CD4-positive, alpha-beta T cell treated with Interleukin-2 at 100 ng/mL for 4 hours (primary cell): ENCODE results near the gene SESN1.

Experiments
- DNase-seq: peaks from one replicate; pipeline ENCODE4 v3.0.0-alpha.2; 2020; ENCODE audit warnings: low spot score

The SESN1 gene

GRCh38 chr6:109029313-109029712 lies 65.3 kb downstream of the SESN1 start:
- no peak for DNase-seq

DNA sequence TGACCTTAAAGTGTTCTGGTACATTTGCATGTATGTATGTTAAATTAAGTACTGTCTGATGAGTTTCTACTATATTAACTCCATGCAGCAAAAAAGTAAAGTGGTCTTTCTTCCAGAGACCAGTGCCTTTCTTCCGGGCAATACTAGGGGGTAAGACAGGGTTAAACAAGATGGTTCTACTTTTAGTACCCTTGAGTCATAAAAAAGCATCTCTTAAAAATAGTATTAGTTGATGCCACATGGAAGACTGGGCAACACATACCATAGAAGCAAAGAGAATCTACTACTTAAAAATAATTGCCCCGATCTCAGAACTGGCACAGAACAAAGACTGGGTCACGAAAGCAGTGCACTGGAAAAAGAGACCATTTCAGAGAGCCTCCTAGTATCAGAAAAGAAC lies 66.2 kb downstream of the SESN1 start:
- no peak for DNase-seq

DNA sequence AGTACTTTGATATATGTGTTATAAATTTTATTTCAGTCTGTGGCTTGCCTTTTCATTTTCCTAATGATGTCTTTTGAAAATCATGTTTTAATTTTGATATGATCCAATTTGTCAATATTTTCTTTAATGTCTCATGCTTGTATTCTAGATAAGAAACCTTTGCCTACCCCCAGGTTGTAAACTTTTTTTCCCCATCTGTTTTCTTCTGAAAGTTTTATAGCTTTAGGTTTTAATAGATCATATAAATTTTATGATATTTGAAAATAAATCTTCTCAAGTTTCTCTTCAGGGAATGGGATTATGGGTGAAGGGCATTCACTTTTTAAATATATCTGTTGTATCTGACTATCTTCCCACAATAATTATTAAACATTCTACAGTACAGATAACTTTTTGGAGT lies 66.7 kb downstream of the SESN1 start:
- no peak for DNase-seq

DNA sequence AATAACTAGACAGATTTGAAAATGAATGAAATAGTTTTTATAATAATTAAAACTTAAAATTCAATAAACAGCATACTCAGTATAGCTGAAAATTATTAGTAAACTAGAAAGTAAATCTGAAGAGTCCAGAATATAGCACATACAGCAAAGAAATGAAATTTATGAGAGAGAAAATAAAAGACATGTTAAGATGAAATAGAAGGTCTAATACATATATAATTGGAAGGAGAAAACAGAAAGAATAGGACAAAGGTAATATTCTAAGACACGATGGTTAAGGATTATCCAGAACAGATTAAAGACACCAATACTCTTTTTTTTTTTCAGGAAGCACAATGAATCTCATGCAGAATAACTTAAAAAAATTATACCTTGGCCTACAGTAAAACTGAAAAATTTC lies 69.0 kb downstream of the SESN1 start:
- DNase-seq = no peak

DNA sequence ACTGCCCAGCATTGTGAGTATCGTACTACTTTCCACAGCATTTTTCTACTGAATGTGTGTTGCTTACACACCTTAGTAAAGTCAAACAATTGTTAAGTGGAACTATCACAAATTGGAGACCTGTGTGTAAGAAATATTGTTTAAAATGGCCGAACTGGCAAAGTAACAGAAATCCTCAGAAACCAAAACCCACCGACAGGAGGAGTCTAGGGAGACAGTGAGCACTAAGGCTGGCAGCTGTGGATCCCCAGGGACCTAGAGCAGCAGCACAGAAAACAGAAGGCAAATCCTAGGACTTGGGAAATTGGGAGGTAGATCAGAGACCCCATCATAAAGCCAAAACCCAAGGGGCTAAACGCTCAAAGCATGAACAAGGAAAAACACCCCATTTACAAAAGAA lies 69.9 kb downstream of the SESN1 start:
- no peak for DNase-seq

- DNase-seq = no peak
Observed at GRCh38 chr6:109024368-109024767, 70.3 kb downstream of the SESN1 start.

DNA sequence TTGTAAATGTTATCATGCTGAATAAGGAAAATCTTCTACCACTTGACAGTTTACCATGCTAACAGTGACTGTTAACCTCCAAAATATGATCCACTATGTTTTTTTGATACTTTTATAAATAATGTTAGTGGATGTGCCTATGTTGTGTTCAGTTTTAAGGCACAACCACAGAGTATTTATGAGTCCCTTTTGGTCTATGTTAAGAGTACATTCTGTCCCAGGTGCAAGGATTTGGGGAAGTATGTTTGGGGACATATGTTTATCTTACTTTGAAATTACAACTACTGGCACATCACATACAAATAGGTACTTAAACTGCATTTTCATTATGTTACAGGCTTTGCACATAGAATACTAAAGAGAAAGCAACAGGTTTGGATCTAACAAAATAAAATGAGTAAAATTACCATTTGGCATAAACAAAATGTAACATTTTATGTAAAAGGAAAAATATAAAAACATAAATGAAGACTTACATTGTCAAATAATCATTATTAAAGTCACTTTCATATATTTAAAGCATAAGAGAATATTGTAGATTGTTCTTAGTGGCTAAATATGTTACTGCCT lies 71.2 kb downstream of the SESN1 start:
- DNase-seq = no peak

GRCh38 chr6:109021870-109022269 lies 72.8 kb downstream of the SESN1 start:
- DNase-seq = no peak

DNA sequence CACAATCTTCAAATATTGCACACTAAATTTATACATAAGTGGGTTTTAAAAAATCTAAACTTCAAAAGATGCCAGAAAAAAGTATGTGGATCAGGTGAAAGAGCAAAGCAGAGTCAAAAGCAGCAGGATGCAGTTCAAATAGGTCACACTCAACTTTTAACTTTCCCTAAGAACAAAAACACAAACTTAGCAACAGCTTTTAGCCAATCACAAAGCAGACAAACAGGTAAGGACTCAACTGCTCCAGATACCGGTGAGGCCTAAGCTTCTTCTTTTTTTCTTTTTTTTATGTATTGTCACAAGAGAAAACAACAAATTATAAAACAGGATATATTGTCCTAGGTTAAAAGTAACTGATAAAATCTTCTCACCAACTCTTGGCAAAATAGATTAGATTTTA lies 74.7 kb downstream of the SESN1 start:
- DNase-seq = peak; percentile 61

- no peak for DNase-seq
Observed at GRCh38 chr6:109015176-109015575, 79.5 kb downstream of the SESN1 start.

GRCh38 chr6:109014606-109015005 lies 80.0 kb downstream of the SESN1 start:
- DNase-seq = no peak

DNA sequence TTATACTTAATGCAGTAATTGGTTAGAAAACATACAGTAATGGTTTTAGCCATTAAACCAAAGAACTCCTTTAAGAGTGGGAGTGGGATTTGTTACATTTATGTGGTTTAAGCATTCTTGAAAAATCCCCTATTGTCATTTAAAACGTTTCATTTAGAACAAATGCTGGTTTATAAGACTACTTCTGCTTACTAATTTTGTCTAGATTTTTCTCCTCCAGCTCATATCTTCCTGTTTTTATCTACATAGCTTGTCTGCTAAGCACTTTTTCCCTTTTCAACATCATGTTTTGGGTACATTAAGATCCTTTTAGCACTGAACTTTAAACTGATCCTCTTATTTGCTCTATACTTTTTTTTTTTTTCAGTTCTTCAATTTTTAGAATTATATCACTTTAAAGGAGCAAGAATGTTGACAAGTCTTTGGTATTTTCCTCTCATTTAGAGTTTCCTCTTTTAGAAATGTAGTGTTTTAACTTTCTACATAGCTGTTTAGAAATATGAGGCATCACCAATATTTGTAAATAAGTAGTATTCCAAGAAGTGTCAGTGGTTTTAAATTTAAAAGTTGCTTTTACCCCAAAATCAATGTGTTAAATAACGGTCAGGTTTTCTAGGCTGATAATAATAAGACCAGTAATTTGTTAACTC lies 80.9 kb downstream of the SESN1 start:
- no peak for DNase-seq

DNA sequence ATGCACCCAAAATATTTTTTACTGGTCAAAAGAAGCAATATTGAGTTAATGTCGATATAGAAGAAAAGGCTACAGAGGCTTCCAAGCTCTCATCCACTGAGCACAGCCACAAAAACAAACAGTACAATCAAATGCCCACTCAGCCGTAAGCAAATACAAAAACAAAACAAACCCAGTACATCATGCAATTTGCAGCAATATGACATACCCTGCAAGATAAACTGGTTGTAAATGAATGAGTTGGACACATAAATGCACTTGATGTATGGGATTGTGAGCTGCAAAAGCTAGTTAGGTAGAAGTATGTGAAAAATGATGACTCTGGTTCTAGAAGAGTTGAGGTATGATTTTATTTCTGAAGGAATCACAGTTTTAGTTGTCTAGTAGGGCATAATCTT lies 83.9 kb downstream of the SESN1 start:
- no peak for DNase-seq

GRCh38 chr6:109009962-109010704 lies 84.5 kb downstream of the SESN1 start:
- no peak for DNase-seq

DNA sequence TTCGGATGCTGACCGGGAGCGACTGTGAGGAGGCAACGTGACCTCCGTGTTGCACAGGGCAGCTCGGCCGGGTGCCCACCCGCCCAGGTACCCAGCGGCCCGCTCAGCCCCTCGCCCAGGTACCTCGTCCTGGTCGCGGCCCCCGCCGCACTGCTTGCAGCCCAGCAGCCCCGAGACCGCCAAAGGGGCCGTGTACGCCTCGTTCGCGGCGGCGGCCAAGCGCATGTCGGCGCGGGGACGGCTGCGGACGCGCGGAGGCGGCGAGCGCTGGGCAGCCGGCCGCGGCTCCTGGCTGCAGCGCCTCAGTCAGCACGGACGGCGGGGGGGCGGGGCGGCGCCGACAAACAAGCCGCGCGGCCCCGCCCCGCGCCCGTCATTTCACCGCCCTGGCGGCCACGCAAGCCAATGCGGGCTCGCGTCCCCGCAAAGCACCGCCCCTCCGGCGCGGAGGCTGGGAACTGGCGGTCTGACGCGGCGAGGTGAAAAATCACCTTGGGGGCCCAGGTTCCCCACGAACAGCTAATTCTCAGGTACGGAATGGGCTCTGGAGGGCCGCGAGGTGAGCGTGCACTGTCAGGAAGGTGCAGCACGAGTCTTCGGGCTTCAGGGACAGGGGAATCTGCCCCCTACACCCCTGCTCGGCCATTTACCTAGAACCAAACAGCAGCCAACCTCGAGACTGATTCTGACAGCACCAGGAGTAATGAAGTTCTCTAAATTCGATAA lies 85.2 kb downstream of the SESN1 start:
- peak; percentile 91 for DNase-seq

- peak; percentile 22 for DNase-seq
Observed at GRCh38 chr6:109008537-109009235, 86.0 kb downstream of the SESN1 start.

GRCh38 chr6:109008054-109008453 lies 86.6 kb downstream of the SESN1 start:
- no peak for DNase-seq

- DNase-seq = no peak
Observed at GRCh38 chr6:109007521-109007920, 87.1 kb downstream of the SESN1 start.

GRCh38 chr6:109006818-109007217 lies 87.8 kb downstream of the SESN1 start:
- DNase-seq = no peak

GRCh38 chr6:109002882-109003281 lies 91.8 kb downstream of the SESN1 start:
- no peak for DNase-seq

GRCh38 chr6:109002051-109002697 lies 92.5 kb downstream of the SESN1 start:
- no peak for DNase-seq
